K562 (cell line): ENCODE data around the gene MTMR12. TPM values are rescaled to one million over a fixed set of nuclear protein-coding genes. Genes with fewer than 3 reads are reported as not detected.

ENCODE experiments used
- ASH1L ChIP-seq: fragments of 450-650 bp; IDR thresholded peaks from 2 replicates; pipeline ENCODE4 v1.6.1; 2018; ENCODE audit warnings: borderline replicate concordance, mild to moderate bottlenecking, low read depth; ENCODE audit not compliant: partially characterized antibody
- ATF3 ChIP-seq, 2 experiments: fragments of 450-650 bp in 1 of 2; sonication (generic) in 1 of 2; formaldehyde crosslinking in 1 of 2; IDR thresholded peaks in 1 of 2; conservative IDR thresholded peaks in 1 of 2; 2 replicates each; pipeline versions ENCODE4 v1.6.1 to v1.8.1; 2016 to 2023; ENCODE audit warnings: mild to moderate bottlenecking in 2 of 2, moderate library complexity in 2 of 2, inconsistent platforms in 1 of 2, missing genetic modification reagents in 1 of 2
- CBFA2T2 ChIP-seq: fragments of 450-650 bp; conservative IDR thresholded peaks from 2 replicates; pipeline ENCODE4 v1.6.1; 2017; ENCODE audit warnings: mild to moderate bottlenecking
- FOSL1 ChIP-seq: fragments of 200-800 bp; sonication (Bioruptor generic); conservative IDR thresholded peaks from 2 replicates; pipeline ENCODE4 v1.6.1; 2016; ENCODE audit warnings: missing genetic modification characterization, missing compliant biosample characterization
- HDAC1 ChIP-seq, 2 experiments: fragments of 450-650 bp; IDR thresholded peaks; 2 replicates each; pipeline ENCODE4 v1.6.1; 2016 to 2017; ENCODE audit warnings: inconsistent platforms in 1 of 2, mild to moderate bottlenecking in 1 of 2, moderate library complexity in 1 of 2
- MXD1 ChIP-seq: fragments of 250-450 bp; sonication (Bioruptor Pico); IDR thresholded peaks from 2 replicates; pipeline ENCODE4 v1.8.0; 2021; ENCODE audit warnings: borderline replicate concordance, mild to moderate bottlenecking, moderate library complexity; ENCODE audit not compliant: poor library complexity, severe bottlenecking
- NCOR1 ChIP-seq: fragments of 450-650 bp; IDR thresholded peaks from 2 replicates; pipeline ENCODE4 v1.6.1; 2016; ENCODE audit warnings: mild to moderate bottlenecking, moderate library complexity
- PTTG1 ChIP-seq: fragments of 450-650 bp; IDR thresholded peaks from 2 replicates; pipeline ENCODE4 v1.6.1; 2016; ENCODE audit warnings: low read depth, mild to moderate bottlenecking, missing genetic modification characterization, missing compliant biosample characterization
- RAD21 ChIP-seq, 2 experiments: fragments of 250-450 bp in 1 of 2; fragments of 450-650 bp in 1 of 2; sonication (Bioruptor Pico) in 1 of 2; formaldehyde crosslinking in 1 of 2; IDR thresholded peaks in 1 of 2; conservative IDR thresholded peaks in 1 of 2; 2 replicates each; pipeline versions ENCODE4 v1.4.0 to v1.8.0; 2020 to 2022; ENCODE audit warnings: mild to moderate bottlenecking in 2 of 2, moderate library complexity in 1 of 2
- SMARCA5 ChIP-seq: fragments of 450-650 bp; IDR thresholded peaks from 2 replicates; pipeline ENCODE4 v1.6.1; 2016
- SNRNP70 ChIP-seq: fragments of 200-400 bp; formaldehyde crosslinking; optimal IDR thresholded peaks from 2 replicates; pipeline ENCODE3; 2017; ENCODE audit warnings: low read depth, low read length
- TCF15 ChIP-seq: fragments of 250-450 bp; sonication (Bioruptor Pico); IDR thresholded peaks from 2 replicates; pipeline ENCODE4 v1.8.0; 2022; ENCODE audit warnings: moderate library complexity, mild to moderate bottlenecking, inconsistent platforms
- TGIF2 ChIP-seq: sonication (generic); formaldehyde crosslinking; IDR thresholded peaks from 2 replicates; pipeline ENCODE4 v1.8.1; 2022; ENCODE audit warnings: mild to moderate bottlenecking, missing genetic modification reagents, moderate library complexity
- XRCC4 ChIP-seq: IDR thresholded peaks from one replicate; pipeline ENCODE4 v1.6.1; 2011; ENCODE audit not compliant: insufficient read depth, insufficient read length; ENCODE audit errors: extremely low read depth
- ZNF124 ChIP-seq: sonication (generic); formaldehyde crosslinking; IDR thresholded peaks from 2 replicates; pipeline ENCODE4 v1.8.1; 2022; ENCODE audit warnings: missing genetic modification reagents
- ZNF3 ChIP-seq: fragments of 250-450 bp; sonication (Bioruptor Pico); IDR thresholded peaks from 2 replicates; pipeline ENCODE4 v1.5.0; 2021; ENCODE audit warnings: mild to moderate bottlenecking, moderate library complexity
- ZNF347 ChIP-seq: fragments of 450-650 bp; formaldehyde crosslinking; IDR thresholded peaks from 2 replicates; pipeline ENCODE4 v1.4.0; 2020; ENCODE audit warnings: low read depth, mild to moderate bottlenecking, moderate library complexity
- ZNF431 ChIP-seq: sonication (generic); formaldehyde crosslinking; IDR thresholded peaks from 2 replicates; pipeline ENCODE4 v1.8.0; 2022; ENCODE audit warnings: mild to moderate bottlenecking, missing genetic modification reagents
- ZNF444 ChIP-seq: fragments of 250-450 bp; sonication (Bioruptor Pico); IDR thresholded peaks from 2 replicates; pipeline ENCODE4 v1.4.0; 2020; ENCODE audit warnings: mild to moderate bottlenecking, moderate library complexity
- ZNF609 ChIP-seq: sonication (generic); formaldehyde crosslinking; IDR thresholded peaks from 2 replicates; pipeline ENCODE4 v1.8.1; 2023; ENCODE audit warnings: missing genetic modification reagents, mild to moderate bottlenecking, borderline replicate concordance
- polyA plus RNA-seq, 8 experiments: library from polyadenylated mRNA; depleted of rRNA in 4 of 8; stranded (reverse) in 5 of 8; unstranded in 3 of 8; fragments of >200 nt; fragmentation: Nextera tagmentation in 2 of 8; fragmentation: Illumina TruSeq in 1 of 8; extraction: Ambion mirVana in 2 of 8; extraction: Trizol in 1 of 8; gene quantifications; 2 replicates each; pipeline versions ENCODE4 v1.2.1 to v1.2.3, GENCODE V29; 2011 to 2014; ENCODE audit warnings: inconsistent platforms in 1 of 8, missing spikeins in 1 of 8
- total RNA-seq, 7 experiments: library from RNA; depleted of rRNA in 6 of 7; stranded (reverse); fragments of >200 nt in 6 of 7; fragmentation: Illumina TruSeq in 2 of 7; extraction: Trizol in 2 of 7; gene quantifications; 2 replicates each; pipeline versions ENCODE4 v1.2.1 to v1.2.3, GENCODE V29; 2011 to 2021; ENCODE audit warnings: low replicate concordance in 1 of 7

Gene MTMR12
- total and polyA plus RNA-seq, 9 of the 15 experiments (the other 6 are each of a cell fraction or from before 2014, with no cell fraction given), result 4.0 to 28.7 (median 17.1) TPM

GRCh38 chr5:32297181-32298058 lies 15.3 kb downstream of the MTMR12 start (continued):
- TF ChIP-seq ASH1L (no peak), HDAC1 (IDR thresholded peaks at IDR 0.05) (0 out of 4 replicates have a peak, but pooled peaks of 1 of the 2 experiments have one; percentile 7), ZNF609 (CRISPR knock-in tag) (no peak), NCOR1 (peak; percentile 46), ZNF444 (CRISPR knock-in tag) (no peak), ATF3 (IDR thresholded peaks at IDR 0.05) (no peak), ATF3 (CRISPR knock-in tag; conservative IDR thresholded peaks at IDR 0.05) (no peak), CBFA2T2 (peak; percentile 51; the same call in 1 of the 2 replicates), ZNF3 (CRISPR knock-in tag) (no peak), ZNF124 (CRISPR knock-in tag) (no peak), FOSL1 (tag) (0 out of 2 replicates have a peak, but pooled peaks have one; percentile 25), SMARCA5 (no peak), PTTG1 (tag) (no peak), XRCC4 (no peak), TGIF2 (CRISPR knock-in tag) (no peak), TCF15 (CRISPR knock-in tag) (no peak), MXD1 (CRISPR knock-in tag) (no peak), ZNF431 (CRISPR knock-in tag) (no peak), ZNF347 (no peak), SNRNP70 (no peak), RAD21 (CRISPR knock-in tag; conservative IDR thresholded peaks at IDR 0.05 in 1 of 2, IDR thresholded peaks at IDR 0.05 in 1 of 2) (no peak)
